Measurements from ENCODE around the gene CCDC34. TPM values are rescaled to one million over a fixed set of nuclear protein-coding genes. Genes with fewer than 3 reads are reported as not detected.

The CCDC34 gene
- total RNA-seq, 1 donor from 2014 or later = 1.6 TPM

Other genes starting within 250 kb of the CCDC34 start
- gene LGR4, start 109.6 kb upstream of the CCDC34 start, total RNA-seq = 7.5 TPM
- 36.5 TPM for gene LIN7C, start 143.6 kb upstream of the CCDC34 start, total RNA-seq

All from upper lobe of right lung (tissue), 1 donor.